Skin of body (tissue), 2 donors: ENCODE data around the gene STXBP6. TPM values are rescaled to one million over a fixed set of nuclear protein-coding genes. Genes with fewer than 3 reads are reported as not detected.

ENCODE experiments used
- DNase-seq: peaks from one replicate; lab custom pipeline; 2025; lab: John Stamatoyannopoulos, UW
- total RNA-seq: library from RNA; depleted of rRNA; stranded (reverse); fragments of >200 nt; gene quantifications from one replicate; pipeline ENCODE4 v1.2.3, GENCODE V29; 2014

The STXBP6 gene
- total RNA-seq, 1 donor from 2014 or later, result 7.6 TPM

DNA sequence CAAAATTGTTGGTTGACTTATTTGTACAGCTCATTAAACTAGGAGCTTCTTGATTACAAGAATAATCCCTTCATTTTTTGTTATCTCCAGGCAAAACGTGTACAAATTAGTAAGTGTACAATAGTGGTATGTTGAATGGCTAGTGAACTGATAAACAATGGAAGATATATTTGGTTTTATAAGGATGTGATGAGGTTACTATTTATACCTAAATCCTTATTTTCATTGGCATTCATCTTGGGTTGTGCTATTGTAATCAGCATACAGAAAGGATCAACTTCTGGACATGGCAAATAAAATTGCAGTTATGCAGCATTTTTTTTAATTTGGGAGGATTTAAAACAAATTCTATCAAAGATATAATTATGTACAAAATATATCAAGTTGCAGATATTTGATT is 216.6 kb downstream of the STXBP6 start:
- DNase-seq, result no peak

DNA sequence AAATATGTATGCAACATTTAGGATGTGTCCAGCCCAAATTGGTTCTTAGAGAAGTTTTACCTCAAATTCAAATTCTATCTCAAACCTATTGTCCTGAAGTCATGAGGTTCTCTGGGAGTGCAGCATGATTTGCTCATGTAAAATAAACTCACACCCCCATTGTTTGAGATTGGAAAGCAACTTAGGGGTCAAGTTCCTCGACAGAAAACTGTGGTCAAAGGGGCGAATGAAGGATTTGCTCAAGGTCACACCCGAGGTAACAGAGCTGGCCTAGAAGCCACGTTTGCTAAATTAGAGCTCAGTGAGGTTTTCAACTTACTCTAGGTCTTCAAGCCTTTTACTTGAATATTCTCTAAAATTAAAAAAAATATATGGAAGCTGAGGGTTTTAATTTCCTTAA is 218.3 kb downstream of the STXBP6 start:
- no peak for DNase-seq

DNA sequence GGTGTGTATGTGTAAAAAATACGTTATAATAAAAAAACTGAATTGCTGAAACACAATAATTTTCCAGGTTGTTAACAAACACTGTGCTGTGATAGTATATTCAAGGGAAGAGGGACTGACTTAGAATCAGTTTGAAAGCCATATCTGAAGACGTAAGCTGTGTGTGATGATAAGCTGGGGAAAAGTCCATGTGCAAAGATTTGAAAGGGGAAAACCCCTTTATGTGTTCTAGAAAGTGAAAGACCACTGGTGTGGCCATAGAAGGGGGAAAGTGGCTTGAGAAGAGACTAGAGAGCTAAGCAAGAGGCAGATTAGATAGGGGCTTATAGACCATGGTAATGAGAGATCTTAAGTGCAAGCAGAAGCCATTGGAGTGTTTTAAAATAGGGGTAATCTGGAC is 220.1 kb downstream of the STXBP6 start:
- DNase-seq, result no peak

DNA sequence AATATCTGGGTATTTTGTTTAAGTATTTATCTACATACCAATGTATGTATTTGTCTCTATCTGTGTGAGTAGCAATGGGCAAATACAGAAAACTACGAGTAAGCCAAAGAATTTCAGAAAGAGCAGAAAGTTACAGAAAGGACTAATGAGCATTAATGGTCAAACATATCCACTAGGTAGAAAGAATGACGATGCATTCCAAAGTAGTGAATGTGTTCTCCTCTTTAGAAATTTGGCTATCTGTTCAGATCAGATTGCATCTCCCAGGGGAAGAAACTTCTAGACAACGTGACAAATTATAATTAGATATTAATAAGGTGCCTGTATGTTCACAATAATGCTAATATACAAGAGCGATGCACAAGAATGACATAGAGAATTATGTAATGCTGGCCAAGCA is 221.5 kb downstream of the STXBP6 start:
- no peak for DNase-seq

DNA sequence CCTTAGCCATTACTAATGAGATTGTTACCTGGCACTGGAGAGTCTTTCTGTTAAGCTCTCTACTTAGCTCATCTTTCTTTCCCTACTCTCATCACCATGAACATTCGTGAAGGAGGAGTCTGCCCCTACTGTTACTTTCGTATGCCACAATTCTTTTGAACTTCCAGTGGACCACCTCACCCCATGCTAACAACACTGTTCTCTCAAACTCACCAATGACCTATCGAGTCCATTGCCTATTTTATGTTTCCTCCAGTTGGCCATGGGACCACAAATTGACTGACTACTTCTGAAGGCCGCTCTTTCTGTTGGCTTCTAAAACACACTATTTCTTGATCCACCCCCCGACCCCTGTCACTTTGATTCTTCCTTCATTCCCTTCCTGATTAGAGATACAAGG is 223.6 kb downstream of the STXBP6 start:
- no peak for DNase-seq

DNA sequence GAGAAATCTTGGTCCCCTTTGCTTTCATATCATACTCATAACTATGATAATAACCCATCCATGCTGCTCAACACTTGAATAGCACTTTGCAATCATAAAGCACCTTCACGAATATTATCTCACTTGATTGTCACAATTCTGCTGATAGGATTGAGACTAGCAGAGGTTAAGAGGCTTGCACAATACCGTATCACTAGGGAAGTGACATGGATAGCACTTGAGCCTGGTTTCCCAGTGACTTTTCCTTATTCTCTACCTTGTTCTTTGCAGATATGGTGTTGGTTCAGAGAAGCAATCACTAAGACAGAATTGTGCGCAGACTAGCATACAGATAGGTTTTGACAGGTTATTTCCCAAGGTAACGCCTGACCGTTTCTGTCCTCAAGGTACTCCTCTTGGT is 229.3 kb downstream of the STXBP6 start:
- DNase-seq, result no peak

DNA sequence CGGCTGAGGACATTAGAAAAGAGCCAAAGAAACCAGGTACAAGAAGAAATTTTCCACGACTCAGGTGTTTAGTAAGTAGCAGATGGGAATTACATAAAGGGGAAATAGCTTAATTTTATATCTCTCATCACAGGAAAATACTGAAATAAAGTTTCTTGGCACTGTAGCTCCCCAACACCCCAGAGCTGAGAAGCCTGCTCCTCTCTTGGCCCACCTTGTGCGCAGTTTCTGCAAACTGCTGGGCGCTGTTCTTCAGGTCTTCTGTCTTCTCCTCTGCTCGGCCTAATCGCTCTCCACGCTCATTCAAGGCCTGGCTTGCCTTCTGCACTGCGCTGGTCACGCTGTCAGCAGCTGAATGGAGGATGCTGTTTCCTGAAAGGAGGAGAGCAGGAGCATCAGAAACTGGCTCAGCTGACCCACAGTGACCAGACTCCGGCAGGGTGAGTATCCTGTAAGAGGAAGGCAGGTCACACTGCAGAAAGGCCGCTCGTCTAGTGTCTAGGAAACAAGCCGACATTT is 231.1 kb downstream of the STXBP6 start:
- DNase-seq, result no peak

DNA sequence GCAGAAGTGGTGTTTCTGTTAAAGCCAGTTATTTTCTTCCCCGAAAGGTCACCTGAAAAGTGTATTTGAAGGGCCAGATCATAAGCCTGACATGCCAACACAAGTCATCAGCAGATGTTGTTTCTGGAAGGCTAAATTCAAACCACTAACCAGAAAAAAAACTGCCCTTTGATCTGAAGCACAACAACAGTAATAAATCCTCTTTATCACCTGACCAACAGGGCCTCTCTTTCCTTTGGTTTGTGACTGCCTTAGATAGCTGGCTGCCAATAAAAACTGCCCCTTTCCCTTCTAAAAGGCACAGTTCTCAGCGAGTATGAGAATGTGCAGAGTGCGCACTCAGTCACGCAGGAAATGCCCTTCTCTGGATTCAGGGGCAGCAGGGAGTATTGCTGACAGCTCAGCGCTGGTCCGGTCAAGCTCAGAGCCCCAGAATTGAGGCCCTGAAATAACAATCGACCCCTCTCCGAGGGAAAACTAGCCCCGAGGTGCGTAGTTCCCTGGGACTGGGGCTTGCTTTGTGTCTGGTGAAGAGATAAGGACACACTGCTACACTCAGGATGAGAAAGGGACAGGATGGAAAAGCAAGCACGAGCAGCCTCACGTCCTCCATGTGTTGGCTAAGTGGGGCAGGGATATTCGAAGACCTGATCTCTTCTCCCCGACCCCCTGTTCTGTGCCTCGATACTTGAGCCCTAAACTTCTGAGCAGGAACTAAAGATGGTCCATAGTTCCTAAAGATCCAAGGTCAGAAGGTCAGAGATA is 231.7 kb downstream of the STXBP6 start:
- no peak for DNase-seq

DNA sequence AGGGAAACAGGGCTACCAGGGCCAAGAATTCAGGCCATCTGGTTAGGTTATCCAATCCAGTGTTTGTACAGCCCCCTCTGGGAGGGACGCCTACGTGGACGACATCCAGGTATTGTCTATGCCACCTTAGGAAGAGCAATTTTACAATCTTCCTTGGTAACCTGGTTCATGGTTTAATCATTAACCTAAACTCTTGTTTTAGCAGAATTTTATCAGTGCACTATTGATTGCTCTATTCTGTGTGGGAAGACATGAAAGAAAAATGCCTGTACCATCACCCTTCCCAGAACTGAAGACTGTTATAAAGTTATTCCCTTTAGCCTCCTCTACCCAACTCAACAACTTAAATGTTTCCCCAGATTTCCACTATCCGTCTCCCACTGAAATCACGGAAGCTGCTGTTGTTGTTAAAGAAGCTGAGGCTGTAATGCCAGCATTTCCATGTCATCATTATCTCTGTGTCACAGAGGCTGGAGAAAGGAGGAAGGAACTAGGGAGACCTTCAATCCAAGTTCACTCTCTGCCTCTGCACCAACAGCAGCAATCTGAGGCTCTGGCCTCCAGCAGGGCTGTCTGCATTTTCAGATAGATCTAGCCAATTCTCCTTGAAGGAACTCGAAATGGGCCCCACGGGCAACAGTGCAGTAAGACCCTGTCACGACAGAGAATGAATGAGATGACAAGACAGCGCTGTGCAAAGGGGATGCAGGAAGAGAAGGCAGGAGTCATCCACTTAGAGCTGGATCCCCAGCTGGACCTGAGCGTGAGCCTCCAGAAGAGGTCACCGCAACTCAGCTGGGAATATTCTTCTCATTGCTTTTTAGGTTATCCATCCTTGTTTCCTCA is 232.5 kb downstream of the STXBP6 start:
- DNase-seq, result no peak

DNA sequence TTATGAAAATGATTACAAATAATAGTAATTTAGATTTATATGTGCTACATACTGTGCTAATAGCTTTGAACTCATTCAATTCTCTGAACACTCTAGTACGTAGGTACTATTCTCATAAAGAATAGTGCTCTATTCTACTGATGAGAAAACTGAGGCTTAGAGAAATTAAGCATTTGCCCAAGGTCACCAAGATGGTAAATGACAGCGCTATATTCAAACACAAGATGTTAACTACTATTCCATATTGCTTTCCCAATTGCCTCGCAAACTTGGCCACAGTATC is 233.1 kb downstream of the STXBP6 start:
- no peak for DNase-seq

DNA sequence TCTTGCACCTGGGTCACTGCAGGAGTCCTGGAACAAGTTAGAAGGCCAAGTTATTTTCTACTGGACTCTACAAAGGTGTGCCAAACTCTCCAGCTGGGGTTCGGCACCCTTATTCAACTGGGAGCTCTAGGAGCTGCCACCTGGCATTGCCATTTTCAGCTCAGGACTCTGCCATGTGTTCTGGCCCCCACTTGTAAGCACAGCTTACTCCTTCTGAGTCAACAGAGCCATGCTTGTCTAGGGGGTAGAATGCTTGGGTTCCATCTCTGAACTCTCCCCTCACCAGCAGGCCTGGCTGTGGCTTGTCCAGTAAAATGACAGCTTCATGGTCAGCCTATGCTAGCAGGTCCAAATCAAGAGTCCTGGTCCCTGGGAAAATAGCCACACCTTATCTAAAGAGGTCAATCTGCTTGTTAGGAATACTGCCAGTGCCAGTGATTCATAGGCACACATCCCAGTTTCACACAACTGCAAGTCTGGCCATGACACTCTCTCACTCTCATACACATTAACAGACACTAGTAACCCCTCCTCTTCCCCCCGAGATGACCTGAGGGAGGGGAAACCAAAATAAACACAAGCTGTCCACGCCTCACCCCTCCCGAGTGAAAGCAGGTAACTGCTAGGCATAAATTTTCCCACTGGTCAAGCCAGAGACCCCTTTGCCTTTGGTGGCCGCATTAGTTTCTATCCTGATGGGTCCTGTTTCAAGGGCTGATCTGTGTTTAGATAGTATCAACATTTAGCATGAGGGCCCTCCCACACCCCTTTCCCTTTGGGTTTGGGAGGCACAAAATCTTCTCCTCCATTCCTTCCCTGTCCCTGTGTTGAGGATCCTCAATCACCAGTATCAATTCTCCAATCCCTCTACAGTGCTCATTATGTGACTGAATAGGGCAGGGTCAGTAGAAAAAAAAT is 233.7 kb downstream of the STXBP6 start:
- DNase-seq, result no peak

DNA sequence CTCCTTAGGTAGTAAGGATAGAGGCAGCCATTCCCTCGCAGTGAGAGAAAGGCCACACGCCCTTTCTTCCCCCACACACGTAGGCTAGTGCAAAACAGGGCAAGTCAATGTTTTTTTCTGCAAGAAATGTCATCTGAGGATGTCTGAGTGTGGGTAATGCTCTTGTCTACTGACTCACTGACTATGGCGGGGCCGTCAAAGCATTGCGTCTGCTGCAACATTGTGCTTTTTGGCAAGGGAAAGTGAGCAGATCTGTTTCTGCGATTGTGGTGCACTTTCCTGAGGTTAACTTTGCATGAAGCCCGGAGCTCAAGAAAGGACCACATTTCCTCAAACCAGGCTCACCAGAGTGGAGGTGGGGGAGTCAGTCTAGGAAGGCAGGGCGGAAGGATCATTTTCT is 234.4 kb downstream of the STXBP6 start:
- no peak for DNase-seq

DNA sequence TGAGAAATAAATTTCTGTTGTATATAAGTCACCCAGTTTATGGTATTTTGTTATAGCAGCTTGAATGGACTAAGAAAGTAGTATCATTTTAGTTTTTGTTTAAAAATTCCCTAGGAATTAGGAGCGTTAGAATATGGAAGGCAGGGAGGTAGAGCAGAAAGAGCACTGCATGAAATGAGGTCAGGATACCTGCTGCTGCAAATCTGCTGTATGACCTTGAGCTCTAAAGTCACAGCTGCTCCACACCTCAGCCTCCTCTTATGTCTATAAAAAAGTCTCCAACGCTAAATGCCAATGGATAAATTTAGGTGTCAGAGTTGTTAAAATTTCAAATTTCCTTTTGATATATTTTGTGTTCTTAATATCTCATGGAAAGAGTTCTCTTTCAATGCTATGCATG is 235.0 kb downstream of the STXBP6 start:
- DNase-seq, result no peak

DNA sequence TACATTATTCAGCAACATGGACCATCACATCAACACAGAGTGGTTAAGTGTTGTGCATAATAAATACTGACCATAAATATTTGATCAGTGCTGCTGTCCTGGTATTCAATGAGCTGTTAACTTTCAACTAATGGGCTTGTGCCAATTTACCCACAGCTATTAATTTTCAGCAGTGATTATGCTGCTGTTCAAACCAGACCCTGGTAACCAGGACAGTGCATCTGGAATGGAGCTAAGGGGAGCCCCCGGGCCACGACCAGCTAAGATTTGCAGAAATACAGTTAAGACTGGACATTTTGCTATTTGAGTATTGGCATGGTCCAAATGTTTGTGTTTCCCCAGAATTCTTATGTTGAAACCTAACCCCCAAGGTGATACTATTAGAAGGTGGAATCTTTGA is 235.6 kb downstream of the STXBP6 start:
- DNase-seq, result no peak

DNA sequence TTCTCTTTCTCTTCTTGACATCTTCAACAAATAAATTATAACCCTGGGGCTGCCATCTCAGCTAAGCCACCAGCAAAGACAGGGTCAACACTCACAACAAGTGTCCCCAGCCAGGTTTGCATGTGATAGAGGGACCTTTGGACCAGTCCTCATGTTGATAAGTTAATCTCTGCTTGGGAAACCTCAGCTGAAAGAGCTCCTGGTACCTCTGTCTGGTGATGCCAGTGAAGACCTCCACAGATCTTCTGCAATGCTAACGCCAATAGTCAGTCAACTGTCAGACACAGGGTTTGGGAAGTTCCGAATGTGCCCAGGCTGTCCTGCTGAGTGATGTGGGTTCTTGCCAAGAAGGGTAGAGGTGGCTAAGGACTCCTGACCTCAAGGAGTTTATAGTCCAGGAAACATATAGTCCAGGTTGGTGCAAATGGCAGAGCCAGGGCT is 236.1 kb downstream of the STXBP6 start:
- DNase-seq, result no peak

DNA sequence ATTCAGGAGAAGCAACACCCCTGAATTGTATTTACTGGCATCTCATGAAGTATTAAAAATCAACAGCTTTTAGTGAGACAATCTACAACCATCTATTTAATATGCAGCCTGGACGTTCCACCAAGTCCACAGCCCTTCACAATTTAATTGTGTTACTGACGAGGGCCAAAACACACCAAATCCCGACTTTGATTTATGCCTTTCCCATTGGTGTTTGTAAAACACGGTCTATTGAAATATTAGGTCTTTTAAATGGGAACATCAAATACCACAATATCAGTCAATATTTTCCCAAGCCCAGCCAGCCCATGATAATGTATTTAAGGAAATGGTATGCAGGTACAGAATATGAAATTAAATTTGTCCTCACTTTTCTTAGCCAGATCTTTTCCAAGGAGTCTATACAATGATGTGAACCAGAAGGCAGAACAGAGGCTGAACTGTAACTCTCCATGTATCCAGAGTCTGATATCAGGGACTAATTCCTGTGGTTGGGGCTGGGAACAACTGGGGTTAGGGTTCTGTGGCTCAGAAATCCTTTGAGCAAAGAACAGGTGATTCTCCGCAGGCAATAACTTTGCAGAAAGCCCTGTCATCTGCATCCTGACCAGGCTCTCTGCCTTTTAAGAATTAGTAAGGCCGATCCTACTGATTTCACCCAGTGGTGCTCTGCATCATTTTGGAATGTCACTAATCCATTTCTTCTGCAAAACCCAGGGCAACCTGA is 236.7 kb downstream of the STXBP6 start:
- no peak for DNase-seq

DNA sequence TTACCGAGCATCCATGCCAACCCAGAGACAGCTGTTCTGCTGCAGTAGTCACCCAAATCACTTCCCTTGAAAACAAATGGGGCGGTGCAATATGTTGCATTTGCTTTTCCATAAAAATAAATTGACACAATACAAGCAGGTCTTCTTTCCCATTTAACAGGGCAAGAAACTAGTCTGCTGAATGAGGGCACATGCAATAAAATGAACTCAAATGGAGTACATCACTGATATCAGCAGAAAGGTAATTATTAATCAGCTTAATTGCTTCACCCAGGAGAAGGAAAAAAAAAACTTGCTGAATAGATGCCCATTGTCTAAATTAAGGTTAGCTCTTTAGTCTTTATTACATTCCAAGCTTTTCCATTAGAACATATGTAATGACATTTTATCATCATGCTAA is 240.8 kb downstream of the STXBP6 start:
- DNase-seq, result no peak

DNA sequence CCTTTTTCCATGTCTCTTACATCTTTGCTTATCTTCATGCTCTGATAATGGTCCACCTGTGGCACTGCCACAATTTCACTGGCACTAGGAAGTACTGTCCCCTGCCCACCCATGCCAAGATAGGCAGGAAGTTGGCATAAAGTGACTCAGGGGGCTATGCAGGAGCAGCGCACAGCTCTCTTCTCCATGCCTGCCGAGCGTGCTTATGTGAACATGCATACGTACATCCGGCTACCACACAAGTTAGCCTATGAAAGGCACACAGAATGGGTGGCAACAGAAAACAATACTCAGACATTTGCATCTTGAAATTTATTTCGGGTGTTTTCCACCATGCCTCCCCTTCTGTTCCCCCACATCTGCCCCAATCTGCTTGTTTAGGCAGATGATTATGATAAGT is 241.5 kb downstream of the STXBP6 start:
- DNase-seq, result no peak

DNA sequence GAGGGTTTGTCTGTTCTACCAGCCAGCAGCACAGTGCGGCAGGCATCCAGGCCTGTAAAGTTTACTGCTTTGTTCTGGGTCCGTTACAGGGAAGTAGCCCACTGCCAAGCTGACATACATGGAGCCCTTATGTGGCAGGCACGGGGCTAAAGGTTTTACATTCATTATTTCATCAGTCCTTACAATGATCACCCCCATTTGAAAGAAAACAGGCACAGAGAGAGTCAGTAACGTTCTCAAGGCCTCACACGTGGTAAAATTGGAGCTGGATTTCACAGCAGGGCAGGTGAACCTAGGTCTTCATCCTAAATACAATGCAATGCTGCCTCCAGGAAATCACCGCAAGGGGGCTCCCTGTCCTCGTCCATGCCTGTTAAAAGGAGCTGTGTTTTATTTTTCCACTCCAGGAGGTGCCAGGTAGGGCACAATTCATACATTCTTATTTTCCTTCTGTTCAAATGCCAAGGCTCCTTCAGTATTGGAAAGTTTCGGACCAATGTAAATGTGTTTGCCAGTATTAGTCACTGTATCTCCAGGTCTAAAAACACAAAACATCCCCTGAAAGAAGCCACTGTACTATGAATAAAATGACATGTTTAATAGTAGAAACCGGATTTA is 243.8 kb downstream of the STXBP6 start:
- DNase-seq, result no peak

DNA sequence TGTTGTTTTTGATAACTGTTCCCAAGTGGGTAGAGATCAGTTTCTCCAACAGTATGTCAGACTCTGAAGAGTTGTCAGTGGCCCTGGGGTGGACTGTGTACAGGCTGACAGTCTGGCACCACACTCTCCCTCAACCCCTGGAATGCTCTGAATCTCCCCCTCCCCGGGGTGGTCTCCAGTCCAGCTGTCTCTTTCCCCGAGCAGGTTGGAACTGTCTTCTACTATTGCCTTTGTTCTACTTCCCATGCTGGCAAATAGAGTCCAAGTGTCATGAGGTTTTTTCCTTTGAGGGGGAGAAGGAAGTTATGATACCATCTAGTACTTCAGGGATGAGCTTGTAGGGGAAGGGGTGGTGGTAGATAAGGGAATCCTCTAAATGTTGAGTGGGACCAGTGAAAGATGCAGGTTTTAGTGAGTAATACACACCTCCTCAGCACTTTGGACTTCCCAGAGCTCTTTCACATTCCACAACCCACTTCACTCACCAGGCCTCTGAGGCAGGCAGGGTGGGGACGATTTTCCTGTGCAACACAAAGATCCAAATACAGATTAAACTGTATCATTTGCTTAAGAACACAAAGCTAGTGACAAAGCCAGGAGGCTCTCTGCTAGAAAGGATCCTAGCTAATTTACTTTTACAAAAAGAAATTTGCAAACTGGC is 245.3 kb downstream of the STXBP6 start:
- DNase-seq, result no peak
